Kidney tubule cell (primary cell): ENCODE results near the gene RNF214.

Experiments
- DNase-seq: peaks from one replicate; pipeline ENCODE4 v3.0.0-alpha.2; 2018; ENCODE audit warnings: low spot score

Gene RNF214

DNA sequence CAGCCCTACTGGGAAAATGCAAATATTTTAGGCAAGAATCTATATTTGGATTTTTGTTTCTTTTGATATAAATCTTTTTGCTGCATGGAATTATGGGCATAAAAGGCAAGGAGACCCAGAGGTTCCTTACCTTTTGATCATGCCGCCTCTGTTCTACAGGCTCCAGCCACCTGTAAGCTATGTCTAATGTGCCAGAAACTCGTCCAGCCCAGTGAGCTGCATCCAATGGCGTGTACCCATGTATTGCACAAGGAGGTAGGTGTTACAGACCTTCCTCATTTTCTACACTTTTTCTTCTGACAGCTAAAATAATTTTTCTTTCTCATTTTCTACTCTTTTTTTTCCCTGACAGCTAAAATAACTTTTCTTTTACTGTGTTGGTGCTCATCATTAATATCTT is 50.5 kb downstream of the RNF214 start:
- no peak for DNase-seq

DNA sequence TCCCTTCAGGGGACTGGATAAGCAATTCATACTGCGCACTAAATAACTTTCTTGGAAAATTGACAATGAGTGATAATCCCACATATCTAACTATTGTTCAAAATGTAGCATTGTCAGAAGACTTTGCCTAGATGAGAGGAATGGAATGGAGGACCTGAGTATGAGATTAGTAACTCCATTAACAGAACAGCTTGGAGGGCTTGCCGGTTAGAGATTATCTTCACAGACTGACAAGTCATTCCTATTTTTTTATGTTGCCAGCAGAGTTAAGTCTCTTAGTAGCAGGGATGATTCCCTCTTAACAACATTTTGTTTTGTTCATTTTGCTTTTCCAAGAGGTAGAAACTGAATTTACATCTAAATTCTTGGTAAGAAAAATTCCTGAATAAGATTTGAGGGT is 51.6 kb downstream of the RNF214 start:
- no peak for DNase-seq

DNA sequence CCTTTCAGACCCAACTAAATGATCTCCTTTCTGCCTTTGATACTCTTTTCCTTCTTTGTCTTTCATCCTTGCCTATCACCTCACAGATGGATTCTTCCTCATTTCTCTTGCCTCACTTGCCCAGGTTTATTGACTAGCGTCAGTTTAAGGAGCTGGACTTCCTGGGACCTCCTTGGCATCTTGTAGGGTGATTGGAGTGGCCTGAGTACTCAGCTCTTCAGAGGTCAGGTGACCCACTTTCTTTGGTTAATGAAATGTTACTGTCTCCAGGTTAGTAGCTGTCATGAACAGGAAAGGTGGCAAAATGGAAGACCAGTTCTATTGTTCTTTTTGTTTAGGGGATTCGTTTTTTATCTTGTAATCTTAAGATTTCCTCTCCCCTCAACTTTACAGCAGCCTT is 54.1 kb downstream of the RNF214 start:
- no peak for DNase-seq

DNA sequence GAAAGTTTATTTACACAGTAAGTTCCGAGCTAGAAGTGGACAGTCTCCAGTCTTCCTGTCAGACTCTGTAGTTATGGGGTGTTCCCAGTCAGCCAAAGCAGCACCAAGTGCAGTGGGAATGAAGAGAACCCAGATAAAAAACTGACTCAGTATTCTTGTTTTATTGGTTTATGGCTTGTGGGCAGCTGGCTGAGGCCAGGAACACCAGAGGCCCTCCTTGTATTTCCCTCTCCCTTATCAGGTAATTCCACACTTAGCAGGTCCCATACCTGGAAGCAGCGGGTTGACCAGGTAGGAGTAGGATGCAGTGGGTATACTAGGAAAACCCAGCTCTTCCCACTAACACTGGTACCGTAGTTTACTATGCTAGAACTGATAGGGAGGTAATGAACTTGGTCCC is 55.2 kb downstream of the RNF214 start:
- DNase-seq = no peak

DNA sequence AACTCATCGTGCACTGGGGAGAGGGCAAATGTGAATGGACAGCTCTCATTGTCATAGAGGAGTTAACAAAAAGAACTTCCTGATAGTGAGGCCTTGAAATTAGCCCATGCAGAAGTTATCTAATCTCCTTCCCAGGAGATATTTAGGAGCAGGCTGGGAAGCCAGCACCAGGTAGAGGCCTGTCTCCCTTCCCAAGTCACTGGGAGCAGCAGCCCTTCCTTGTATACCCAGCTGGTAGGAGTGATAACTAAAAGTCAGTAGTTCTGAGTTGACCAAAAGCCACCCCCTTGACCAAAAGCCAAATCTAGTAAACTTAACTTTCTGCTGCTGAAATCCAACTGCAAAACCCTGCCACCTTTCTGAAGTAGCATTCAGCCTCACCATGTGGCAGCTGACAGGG is 57.3 kb downstream of the RNF214 start:
- DNase-seq = no peak

DNA sequence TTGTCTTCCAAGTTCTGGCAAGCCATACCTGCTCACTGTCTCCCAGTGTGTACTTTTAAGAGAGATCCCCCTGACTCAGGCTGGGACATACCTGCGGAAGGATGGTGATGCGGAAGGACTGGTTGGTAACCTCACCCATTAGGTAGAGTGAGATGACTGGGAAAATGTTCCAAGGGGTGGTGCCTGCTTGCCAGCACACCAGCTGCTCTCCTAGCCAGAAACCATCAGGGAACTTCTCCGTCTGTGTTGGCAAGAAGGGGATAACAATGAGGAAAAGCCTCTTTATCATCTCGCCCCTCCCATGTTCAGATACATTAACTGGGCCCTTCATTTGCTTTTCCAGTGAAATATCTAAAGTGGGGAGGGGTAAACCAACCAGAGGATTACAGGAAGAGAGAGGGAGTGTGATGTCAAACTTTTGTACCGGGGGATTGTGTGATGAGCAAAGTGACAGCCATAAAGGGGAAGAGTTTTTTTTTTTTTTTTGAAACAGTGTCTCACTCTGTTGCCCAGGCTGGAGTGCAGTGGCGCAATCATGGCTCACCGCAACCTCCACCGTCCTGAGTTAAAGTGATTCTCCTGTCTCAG is 58.4 kb downstream of the RNF214 start, which contains the start of gene BACE1-AS:
Gene BACE1-AS, plus strand, starts transcription at position 538 of the 588 bp plus-strand sequence.
- no peak for DNase-seq

DNA sequence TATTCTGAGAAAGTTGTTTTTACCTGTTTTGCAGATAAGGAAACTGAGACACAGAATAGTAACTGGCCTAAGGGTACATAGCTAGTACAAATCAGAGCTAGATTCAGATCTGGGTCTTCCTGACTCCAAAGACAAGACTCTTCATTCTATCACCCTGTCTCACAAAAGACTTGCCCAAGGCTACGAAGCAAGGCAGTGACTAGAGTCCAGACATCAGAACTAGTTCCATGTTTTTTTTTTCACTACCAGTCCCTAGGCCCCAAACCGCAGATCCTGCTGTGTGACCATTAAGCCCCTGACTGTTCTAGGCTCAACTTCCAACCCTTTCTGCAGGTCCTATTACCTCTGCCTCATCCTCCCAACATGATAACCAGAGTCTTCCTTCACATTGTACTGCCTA is 60.1 kb downstream of the RNF214 start:
- DNase-seq = no peak

DNA sequence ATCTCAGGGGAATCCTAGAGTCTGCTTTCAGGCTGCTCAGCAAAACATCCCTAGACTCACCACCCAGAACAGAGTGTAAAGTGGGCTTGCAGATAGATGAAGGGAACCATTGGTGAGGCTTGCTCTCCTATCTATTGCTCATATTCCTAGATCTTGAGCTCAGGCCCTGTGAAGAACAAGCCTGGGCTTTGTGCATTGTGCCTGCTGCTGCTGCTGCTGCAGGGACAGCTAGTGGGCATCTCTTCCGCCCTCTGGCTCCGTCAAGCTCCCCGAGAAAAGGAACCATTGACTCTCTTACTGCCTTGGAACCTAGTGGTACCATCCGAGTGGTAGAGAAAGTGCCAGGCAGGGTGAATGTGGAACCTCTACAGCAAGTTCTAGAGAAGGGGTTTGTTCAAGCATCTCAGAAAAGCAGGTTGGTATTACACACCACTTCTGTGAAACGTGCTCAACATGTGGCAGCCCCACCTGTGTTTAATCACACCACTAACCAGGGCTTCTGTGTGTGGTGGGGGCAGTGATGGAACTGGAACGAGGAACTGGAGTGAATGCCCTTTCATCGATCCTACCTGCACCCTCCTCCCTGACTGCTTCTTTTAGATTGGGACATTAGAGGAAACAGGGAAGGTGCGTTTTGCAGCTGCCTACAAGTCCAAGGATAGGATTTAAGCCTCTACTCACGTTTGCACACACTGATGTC is 63.1 kb downstream of the RNF214 start:
- DNase-seq = no peak

DNA sequence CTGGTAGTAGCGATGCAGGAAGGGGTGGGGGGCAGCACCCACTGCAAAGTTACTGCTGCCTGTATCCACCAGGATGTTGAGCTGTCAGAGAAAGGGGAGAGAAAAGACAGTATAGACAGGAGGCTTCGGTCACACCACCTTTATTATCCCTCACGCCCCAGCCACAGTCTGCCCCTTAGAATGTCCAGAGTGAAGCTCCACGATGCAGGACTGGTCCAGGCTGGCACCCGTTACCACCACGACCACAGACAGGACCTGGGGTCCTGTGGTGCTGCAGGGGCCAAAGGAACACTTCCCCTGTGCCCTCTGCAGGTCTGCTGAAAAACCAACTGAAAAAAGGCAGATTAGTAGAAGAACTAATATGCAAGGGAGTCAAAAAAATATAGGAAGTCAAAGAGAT is 64.4 kb downstream of the RNF214 start:
- DNase-seq = no peak

DNA sequence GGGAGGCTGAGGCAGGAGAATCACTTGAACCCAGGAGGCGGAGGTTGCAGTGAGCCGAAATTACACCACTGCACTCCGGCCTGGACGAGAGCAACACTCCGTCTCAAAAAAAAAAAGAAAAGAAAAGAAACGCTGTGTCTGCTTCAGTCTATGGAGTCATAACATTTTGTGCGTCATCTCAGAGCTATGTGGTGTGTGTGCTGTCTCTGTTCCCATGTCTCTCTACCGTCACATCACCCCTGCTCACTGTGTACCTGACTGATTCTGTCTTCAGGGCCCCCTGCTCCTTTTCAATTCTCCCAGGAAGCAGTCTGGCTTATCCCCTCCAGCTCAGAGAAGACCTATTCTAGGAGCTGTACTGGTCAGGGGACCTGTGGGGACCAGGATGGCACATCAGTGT is 65.7 kb downstream of the RNF214 start:
- DNase-seq = no peak

DNA sequence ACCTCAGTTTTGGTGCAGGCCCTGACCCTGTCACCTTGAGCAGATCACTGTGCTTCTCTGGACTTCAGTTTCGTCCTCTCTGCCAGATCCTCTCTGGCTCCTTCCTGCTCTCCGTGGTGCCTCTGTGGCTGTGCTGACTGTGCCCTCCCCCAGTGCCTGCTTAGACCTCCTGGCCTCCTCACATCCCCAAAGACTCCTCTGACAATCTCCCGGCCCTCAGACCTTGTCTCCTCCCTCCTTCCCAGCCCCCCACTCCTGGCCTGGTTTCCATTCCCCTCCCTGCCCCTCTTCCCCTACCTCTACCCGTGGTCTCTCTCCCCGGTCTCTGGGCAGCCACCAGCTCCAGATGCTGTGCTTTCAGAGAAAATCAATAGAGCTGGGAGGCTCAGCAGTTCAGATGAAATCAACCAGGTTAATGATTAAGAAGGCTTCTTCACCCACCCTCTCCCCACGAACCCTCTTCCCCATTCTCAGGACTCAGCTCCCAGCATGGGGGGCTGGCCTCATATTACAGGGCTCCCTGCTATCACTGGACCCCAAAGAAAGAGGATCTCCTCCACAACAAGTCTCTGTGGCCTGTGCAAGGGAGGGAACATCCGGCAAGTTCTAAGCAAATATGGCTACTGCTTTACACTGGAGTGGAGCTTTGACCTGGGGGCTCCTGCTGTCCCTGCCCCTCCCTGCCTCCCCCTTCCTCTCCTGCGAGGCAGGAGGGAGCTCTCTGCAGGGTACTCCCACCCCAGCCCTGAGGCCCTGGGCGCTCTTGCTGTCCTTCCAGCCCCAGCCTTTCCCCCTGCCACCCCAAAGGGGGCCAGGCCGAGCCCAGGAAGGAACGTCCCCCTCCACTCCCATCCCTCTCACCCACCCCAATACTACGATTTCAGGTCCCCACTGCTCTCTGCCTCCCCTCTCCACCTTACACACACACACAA is 67.1 kb downstream of the RNF214 start:
- peak; percentile 21 for DNase-seq

DNA sequence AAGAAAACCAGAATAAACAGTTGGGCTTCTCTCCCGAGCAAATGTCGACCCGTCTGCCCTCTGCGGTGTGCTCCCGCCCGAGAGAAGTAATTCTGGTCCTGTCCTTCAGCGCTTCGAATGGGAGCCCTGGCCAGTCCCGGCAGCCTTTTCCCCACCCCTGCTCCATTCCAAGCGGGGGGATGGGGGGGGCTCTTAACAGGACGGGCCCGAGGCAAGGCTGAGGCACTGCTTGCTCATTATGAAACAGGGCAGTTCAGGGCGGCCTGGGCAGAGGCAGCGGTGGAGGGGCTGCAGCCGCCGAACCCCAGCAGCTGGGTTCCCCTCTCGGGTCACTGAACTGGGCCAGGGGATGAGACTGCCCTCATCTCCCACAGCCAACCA is 67.8 kb downstream of the RNF214 start:
- peak; percentile 10 for DNase-seq

DNA sequence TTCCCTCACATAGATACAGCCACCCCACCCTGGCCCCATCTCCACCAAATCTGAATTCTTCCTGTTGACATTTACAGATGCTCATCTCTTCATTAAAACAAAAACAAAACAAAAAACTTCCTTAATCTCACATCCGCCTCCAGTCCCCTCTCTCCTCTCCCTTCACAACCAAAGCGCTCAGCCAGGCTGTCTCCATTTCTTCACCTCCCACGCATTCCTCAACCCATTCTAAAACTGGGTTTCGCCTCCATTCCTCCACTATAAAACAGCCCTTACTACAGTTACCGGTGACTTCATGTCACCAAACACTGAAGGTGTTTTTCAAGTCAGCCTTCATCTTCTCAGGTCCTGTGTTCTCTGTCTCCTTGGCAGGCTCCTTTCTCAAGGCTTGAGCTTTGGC is 68.3 kb downstream of the RNF214 start:
- DNase-seq = no peak

DNA sequence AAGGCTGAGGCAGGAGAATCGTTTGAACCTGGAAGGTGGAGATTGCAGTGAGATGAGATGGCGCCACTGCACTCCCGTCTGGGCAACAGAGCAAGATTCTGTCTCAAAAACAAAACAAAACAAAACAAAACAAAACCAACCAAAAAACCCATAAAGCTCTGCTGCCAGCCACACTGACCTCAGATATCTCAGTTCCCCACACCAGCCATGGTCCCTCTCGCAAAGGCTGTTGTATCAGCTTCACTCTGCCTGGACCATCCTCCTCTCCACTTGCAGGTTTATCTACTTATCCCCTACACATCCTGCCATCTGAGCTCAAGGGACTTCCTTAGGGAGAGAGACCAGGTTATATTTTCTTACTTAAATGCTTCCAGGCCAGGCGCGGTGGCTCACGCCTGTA is 69.8 kb downstream of the RNF214 start:
- no peak for DNase-seq

DNA sequence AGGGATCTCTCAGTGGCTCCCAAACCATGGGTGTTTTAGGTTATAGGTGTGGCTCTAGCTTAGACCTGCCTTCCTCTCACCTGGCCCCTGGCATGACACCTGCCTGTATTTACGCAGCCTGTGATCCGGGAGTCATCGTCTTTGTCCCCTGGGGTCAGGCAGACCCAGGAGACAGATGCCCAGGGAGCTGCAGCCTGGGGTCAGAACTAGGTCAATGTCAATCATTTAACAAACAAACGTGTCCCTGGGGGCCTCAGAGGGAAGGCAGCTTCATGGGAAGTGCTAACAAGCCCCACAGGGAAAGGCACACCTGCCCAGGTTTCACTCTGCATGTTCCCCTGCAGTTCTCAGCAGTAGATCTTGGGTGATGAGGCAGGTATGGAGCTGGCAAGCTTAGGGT is 70.6 kb downstream of the RNF214 start:
- DNase-seq = no peak

DNA sequence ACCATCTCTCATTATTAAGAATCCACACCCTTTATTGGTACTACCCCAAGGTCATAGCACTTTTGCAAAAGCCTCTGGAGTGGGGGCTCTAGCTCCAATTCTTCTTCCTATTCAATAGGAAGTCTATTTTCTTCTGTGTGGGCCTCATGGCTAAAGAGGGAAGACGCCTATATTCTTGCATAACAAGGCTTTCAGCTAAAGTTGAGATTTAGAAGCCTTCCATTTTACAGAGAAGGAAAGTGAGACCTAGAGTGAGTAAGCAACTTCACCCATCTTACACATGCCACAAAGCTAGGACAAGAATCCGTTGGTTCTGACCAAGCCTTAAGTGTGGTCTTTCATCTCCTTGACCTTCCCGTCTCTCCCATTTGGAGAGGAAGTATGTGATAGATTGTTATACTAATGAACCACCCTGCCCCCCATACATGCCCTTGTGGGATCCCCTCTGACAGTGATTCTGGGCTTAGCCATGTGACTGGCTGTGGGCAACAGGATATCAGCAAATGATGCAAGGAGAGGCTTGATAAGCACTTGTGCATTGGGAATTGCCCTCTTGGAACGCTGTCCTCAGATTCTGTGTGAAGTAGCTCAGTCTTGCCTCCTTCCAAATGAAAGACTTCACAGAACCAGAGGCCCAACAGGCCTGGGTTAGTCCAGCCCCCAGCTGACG is 71.3 kb downstream of the RNF214 start:
- no peak for DNase-seq

DNA sequence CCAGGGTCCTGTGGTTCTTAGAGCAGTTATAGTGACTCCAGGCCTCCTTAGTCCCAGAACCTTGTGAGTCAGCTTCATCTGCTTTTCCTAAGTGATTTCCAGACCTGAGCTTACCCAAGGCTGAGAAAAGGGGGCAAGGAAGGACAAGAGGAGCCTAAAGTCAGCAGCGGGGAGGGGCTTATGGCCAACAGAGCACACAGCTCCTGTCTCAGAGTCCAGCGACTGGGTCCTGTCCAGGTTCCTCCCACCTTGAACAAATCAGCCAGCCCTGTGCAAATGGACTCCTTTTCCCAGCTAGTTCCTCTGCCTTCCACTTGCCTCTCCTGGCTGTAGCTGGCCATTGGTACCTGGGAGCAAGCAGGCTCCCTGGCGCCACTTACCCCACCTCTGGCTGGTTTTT is 72.7 kb downstream of the RNF214 start:
- no peak for DNase-seq

DNA sequence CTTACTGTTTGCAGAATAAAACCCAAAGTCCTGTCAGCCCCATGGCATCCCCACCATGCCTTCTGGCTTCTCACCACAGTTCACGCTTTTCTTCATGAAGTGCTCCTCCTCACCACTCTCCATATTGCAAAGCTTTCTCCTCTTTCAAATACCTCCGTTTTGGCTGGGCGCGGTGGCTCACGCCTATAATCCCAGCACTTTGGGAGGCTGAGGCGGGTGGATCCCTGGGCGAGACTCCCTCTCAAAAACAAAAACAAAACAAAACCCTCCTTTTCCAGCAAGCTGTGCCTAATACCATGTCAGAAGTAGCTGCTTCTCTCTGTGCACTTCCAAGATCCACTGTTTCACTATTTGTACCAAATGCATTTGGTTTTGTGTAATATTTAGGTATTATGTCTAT is 76.8 kb downstream of the RNF214 start:
- DNase-seq = no peak

DNA sequence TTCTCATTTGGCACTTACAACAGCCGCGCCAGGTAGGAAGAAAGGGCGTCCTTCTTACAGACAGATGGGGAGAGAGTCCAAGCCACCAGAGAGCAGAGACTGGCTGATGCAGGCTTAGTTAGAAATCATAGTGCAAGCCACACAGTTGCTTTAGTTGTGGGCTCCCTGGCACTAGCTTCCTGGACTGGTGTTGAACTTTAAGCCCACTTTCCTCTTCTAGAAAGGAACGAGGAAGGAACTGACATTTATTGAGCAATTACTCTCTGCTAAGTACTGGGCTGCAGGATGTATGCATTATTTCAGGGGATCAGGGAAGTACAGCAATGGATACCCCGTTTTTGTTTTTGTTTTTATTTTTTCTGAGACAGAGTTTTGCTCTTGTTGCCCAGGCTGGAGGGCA is 80.6 kb downstream of the RNF214 start:
- no peak for DNase-seq

DNA sequence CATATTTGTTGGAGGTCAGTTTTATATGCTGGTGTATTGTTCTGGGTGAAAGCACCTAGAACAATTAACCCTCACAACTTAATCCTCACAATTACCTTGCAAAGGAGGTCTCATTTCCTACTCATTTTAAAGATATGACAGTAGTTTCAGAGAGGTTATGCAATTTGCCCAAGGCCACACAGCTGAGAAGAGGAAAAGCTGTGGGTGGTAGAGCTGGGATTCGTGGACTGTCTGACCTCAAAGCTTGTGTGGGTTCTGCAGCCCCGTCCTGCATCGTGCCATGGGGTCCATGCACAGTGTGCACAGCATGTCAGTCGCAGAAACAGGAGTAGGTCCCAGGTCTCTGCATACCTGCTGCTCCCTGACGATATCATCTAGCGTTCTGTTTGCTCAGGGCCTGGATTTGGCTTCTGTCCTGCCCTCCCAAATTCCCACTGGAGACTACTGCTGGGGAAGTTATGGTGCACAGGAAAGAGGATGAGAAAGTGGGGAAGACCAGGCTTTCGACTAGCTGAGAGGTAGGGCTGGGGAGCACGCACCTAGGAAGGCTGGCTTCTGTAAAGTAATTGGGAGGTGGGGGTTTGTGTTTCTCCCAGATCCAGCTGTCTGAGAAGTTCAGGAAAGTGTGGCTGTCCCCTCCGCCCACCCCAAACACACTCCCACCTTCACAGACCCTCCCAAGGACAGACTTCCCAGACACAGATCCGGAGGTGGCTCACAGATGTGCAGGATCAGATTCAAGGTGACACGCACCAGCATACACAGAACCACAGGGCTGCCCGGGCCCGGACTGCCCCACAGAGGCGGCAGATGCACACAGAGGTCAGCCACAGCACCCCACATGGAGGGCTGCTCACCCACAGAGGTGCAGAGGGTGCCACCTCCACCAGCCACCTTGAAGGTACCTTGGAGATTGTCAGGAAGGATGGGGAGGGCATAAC is 81.6 kb downstream of the RNF214 start:
- no peak for DNase-seq

DNA sequence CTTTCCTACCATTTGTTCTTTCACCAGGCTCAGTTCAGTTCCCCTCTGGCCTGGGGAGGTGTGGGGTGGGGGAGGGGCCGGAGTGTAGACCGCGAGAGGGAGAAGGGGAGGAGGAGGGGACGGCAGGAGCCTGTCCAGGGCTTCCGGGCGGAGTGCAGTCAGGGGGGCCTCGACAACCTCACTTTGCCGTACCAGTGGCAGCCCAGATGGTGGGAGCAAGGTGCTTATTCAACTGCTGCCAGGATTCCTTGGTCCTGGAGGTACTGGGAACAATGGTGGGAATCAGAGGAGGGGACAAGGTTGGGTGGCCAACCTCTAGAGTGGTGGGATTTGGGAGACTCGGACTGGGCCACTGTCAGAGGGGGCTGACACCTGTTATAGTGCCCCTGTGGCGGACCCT is 82.4 kb downstream of the RNF214 start:
- no peak for DNase-seq
